Naive thymus-derived CD4-positive, alpha-beta T cell (primary cell): ENCODE results near the gene DNAJC28. TPM values are rescaled to one million over a fixed set of nuclear protein-coding genes. Genes with fewer than 3 reads are reported as not detected.
"Not testable (repeated sequence)": the region's sequence is repeated elsewhere in the genome, so short reads cannot be mapped to it uniquely, and the experiment has no call there.

ENCODE experiments used
- ATAC-seq: fragments of 150-1000 bp; cut with Tn5 transposase; 2 replicates; pipeline ENCODE4 v1.10.0; 2021; ENCODE audit warnings: mild to moderate bottlenecking, moderate library complexity
- CTCF ChIA-PET: fragments of 350-600 bp; sonication (Branson Sonifier 250); formaldehyde crosslinking; loops from one replicate; lab custom pipeline; 2021; ENCODE audit warnings: antibody characterized with exemption; lab: Charles Lee
- POLR2A ChIA-PET: fragments of 350-600 bp; sonication (Branson Sonifier 250); formaldehyde crosslinking; loops from one replicate; lab custom pipeline; 2021; ENCODE audit warnings: antibody characterized with exemption, inconsistent platforms; lab: Charles Lee
- DNase-seq, 9 donors: peaks; one replicate each; pipeline versions ENCODE4 v3.0.0 to v3.0.0-alpha.2; 2020 to 2022; ENCODE audit warnings: mixed read lengths in 1 of 9
- H3K27ac ChIP-seq: one replicate; pipeline ENCODE4 v1.7.0; 2013; ENCODE audit warnings: mild to moderate bottlenecking, low read depth, low read length, moderate library complexity
- H3K27me3 ChIP-seq, 2 donors: one replicate each; pipeline ENCODE4 v1.7.0; 2013; ENCODE audit warnings: low read length in 2 of 2, mild to moderate bottlenecking in 2 of 2, moderate library complexity in 2 of 2; ENCODE audit not compliant: control insufficient read depth in 2 of 2, insufficient read depth in 2 of 2
- H3K36me3 ChIP-seq, 3 experiments: 1 replicate in 2 of 3; 2 replicates in 1 of 3; pipeline ENCODE4 v1.7.0; 2013; ENCODE audit warnings: low read length in 3 of 3, mild to moderate bottlenecking in 3 of 3, moderate library complexity in 1 of 3; ENCODE audit not compliant: insufficient read depth in 3 of 3, control insufficient read depth in 2 of 3
- H3K4me1 ChIP-seq, 2 donors: one replicate each; pipeline ENCODE4 v1.7.0; 2013; ENCODE audit warnings: low read length in 2 of 2, mild to moderate bottlenecking in 2 of 2, moderate library complexity in 1 of 2; ENCODE audit not compliant: control insufficient read depth in 2 of 2, insufficient read depth in 2 of 2
- H3K4me3 ChIP-seq: 2 replicates; pipeline ENCODE4 v1.7.0; 2013; ENCODE audit warnings: mild to moderate bottlenecking, low read length
- H3K9me3 ChIP-seq, 3 experiments: 1 replicate in 2 of 3; 2 replicates in 1 of 3; pipeline ENCODE4 v1.7.0; 2013; ENCODE audit warnings: low read length in 3 of 3; ENCODE audit not compliant: control insufficient read depth in 2 of 3
- H3K27ac Mint-ChIP-seq, 9 donors: one replicate each; pipeline ENCODE4 v1.8.0; 2020 to 2022; ENCODE audit warnings: mixed read lengths in 9 of 9, mild to moderate bottlenecking in 8 of 9, moderate library complexity in 5 of 9, inconsistent platforms in 2 of 9
- H3K27me3 Mint-ChIP-seq, 5 donors: one replicate each; pipeline ENCODE4 v1.8.0; 2021 to 2022; ENCODE audit warnings: mixed read lengths in 5 of 5, mild to moderate bottlenecking in 1 of 5
- H3K36me3 Mint-ChIP-seq, 5 donors: one replicate each; pipeline ENCODE4 v1.8.0; 2020 to 2022; ENCODE audit warnings: mixed read lengths in 5 of 5, mild to moderate bottlenecking in 3 of 5, inconsistent platforms in 1 of 5
- H3K4me1 Mint-ChIP-seq, 7 donors: one replicate each; pipeline ENCODE4 v1.8.0; 2020 to 2022; ENCODE audit warnings: mixed read lengths in 7 of 7, mild to moderate bottlenecking in 3 of 7, inconsistent platforms in 1 of 7
- H3K4me3 Mint-ChIP-seq, 10 donors: one replicate each; pipeline ENCODE4 v1.8.0; 2020 to 2022; ENCODE audit warnings: mild to moderate bottlenecking in 10 of 10, mixed read lengths in 10 of 10, moderate library complexity in 6 of 10, inconsistent platforms in 2 of 10
- H3K9me3 Mint-ChIP-seq, 11 donors: one replicate each; pipeline ENCODE4 v1.8.0; 2020 to 2022; ENCODE audit warnings: mixed read lengths in 11 of 11, mild to moderate bottlenecking in 4 of 11, inconsistent platforms in 1 of 11, moderate library complexity in 1 of 11
- intact Hi-C, 2 donors: fragments of 100-400 bp; cut with micrococcal nuclease; formaldehyde crosslinking; loops; one replicate each; pipeline ENCODE4 v1.15.1; 2023
- polyA plus RNA-seq, 2 donors: library from polyadenylated mRNA; unstranded; fragments of 300-500 nt; fragmentation: Illumina TruSeq; gene quantifications; one replicate each; pipeline ENCODE4 v1.2.3, GENCODE V29; 2021
- total RNA-seq, 6 experiments: library from RNA in 5 of 6; stranded (reverse) in 5 of 6; gene quantifications; 1 replicate in 5 of 6; 2 replicates in 1 of 6; pipeline ENCODE4 v1.2.3 and lab custom pipeline; 2021 to 2026

DNAJC28 gene
- total and polyA plus RNA-seq, 7 experiments from 2014 or later = 0.27 to 1.5 (median 0.72) TPM; not detected in 1

- ATAC-seq (no peak), DNase-seq (no peak)
- POLR2A ChIA-PET = interaction anchor here (0.6 to 1.1 kb wide), 2 partner anchors 9 to 13 kb away, joined by 3 to 5 read pairs; no protein-coding TSS in a partner anchor
- intact Hi-C loops = no loop called here
- H3K27ac Mint-ChIP-seq = no peak overlapping the region
- H3K27ac ChIP-seq = no peak overlapping the region
- no peaks in the 10 kb centered on the region for H3K27me3 ChIP-seq
- peaks cover 0 to 13% (median 0%) of the 10 kb centered on the region in 7 donors for H3K4me1 Mint-ChIP-seq
- peaks cover 0 to 6% (median 0%) of the 10 kb centered on the region in 11 donors for H3K9me3 Mint-ChIP-seq
- no peaks in the 10 kb centered on the region for H3K9me3 ChIP-seq
- H3K27me3 Mint-ChIP-seq = no peaks in the 10 kb centered on the region
- no peaks in the 10 kb centered on the region for H3K4me1 ChIP-seq
- no peak overlapping the region for H3K4me3 Mint-ChIP-seq
- CTCF ChIA-PET = no interaction called here
- peaks cover 9 to 63% (median 13%) of the 10 kb centered on the region in 3 experiments for H3K36me3 ChIP-seq
- H3K36me3 Mint-ChIP-seq = peaks cover 19 to 61% (median 48%) of the 10 kb centered on the region in 5 donors
- H3K4me3 ChIP-seq = no peak overlapping the region
Observed at GRCh38 chr21:33511639-33512038, 20.1 kb upstream of the DNAJC28 start.

GRCh38 chr21:33510826-33511225, 19.3 kb upstream of the DNAJC28 start:
- Mint-ChIP-seq H3K36me3 (peaks cover 19 to 59% (median 46%) of the 10 kb centered on the region in 5 donors), H3K27me3 (no peaks in the 10 kb centered on the region), H3K4me1 (peaks cover 0 to 13% (median 0%) of the 10 kb centered on the region in 7 donors), H3K9me3 (peaks cover 0 to 7% (median 0%) of the 10 kb centered on the region in 11 donors), H3K4me3 (no peak overlapping the region), H3K27ac (no peak overlapping the region)
- CTCF ChIA-PET = no interaction called here
- no peaks in the 10 kb centered on the region for H3K4me1 ChIP-seq
- intact Hi-C loops = no loop called here
- no peak for DNase-seq
- POLR2A ChIA-PET = interaction anchor here (0.7 to 1.1 kb wide), 2 partner anchors 9 to 47 kb away, joined by 3 to 6 read pairs; no protein-coding TSS in a partner anchor
- H3K27me3 ChIP-seq = no peaks in the 10 kb centered on the region
- no peak for ATAC-seq
- no peak overlapping the region for H3K4me3 ChIP-seq
- H3K36me3 ChIP-seq = peaks cover 5 to 58% (median 13%) of the 10 kb centered on the region in 3 experiments
- no peaks in the 10 kb centered on the region for H3K9me3 ChIP-seq
- H3K27ac ChIP-seq = no peak overlapping the region

- POLR2A ChIA-PET, H3K4me3 ChIP-seq, H3K27me3 Mint-ChIP-seq, DNase-seq, H3K9me3 Mint-ChIP-seq, intact Hi-C loops, H3K27ac ChIP-seq, H3K4me1 Mint-ChIP-seq, ATAC-seq, H3K27me3 ChIP-seq, H3K27ac Mint-ChIP-seq, H3K9me3 ChIP-seq, H3K4me1 ChIP-seq, H3K4me3 Mint-ChIP-seq, CTCF ChIA-PET: not testable (repeated sequence)
- H3K36me3 Mint-ChIP-seq = peaks cover 15 to 68% (median 52%) of the 10 kb centered on the region in 5 donors
- H3K36me3 ChIP-seq = peaks cover 7 to 58% (median 13%) of the 10 kb centered on the region in 3 experiments
Observed at GRCh38 chr21:33507003-33507402, 15.5 kb upstream of the DNAJC28 start.

GRCh38 chr21:33505833-33506232, 14.3 kb upstream of the DNAJC28 start:
- CTCF ChIA-PET = interaction anchor here (0.6 kb wide), 1 partner anchor 636 kb away, joined by 3 read pairs; no protein-coding TSS in a partner anchor
- H3K36me3 ChIP-seq = peaks cover 7 to 47% (median 9%) of the 10 kb centered on the region in 3 experiments
- peaks cover 14 to 58% (median 43%) of the 10 kb centered on the region in 5 donors for H3K36me3 Mint-ChIP-seq

GRCh38 chr21:33496345-33496744, 4.8 kb upstream of the DNAJC28 start:
- Histone ChIP-seq H3K27me3 (no peaks in the 10 kb centered on the region), H3K4me3 (no peak overlapping the region), H3K27ac (no peak overlapping the region), H3K4me1 (no peaks in the 10 kb centered on the region), H3K9me3 (no peaks in the 10 kb centered on the region), H3K36me3 (peaks cover 0 to 2% (median 0%) of the 10 kb centered on the region in 3 experiments)
- Mint-ChIP-seq H3K36me3 (peaks cover 0 to 2% (median 0%) of the 10 kb centered on the region in 5 donors), H3K27ac (peak overlapping the region in 1 of 9 donors; percentile 43), H3K4me1 (peaks cover 4 to 7% (median 7%) of the 10 kb centered on the region in 7 donors), H3K9me3 (no peaks in the 10 kb centered on the region), H3K4me3 (no peak overlapping the region), H3K27me3 (peaks cover 0 to 4% (median 0%) of the 10 kb centered on the region in 5 donors)
- ATAC-seq (no peak), DNase-seq (no peak)
- intact Hi-C loops = no loop called here
- CTCF ChIA-PET = no interaction called here
- POLR2A ChIA-PET = interaction anchor here (0.6 to 1.1 kb wide), 2 partner anchors 15 to 716 kb away, joined by 3 read pairs; no protein-coding TSS in a partner anchor

More at GRCh38 chr21:33505833-33506232, 14.3 kb upstream of the DNAJC28 start:
- Histone ChIP-seq H3K27me3 (no peaks in the 10 kb centered on the region), H3K4me1 (no peaks in the 10 kb centered on the region), H3K9me3 (no peaks in the 10 kb centered on the region), H3K4me3 (no peak overlapping the region), H3K27ac (no peak overlapping the region)
- Mint-ChIP-seq H3K4me3 (no peak overlapping the region), H3K27me3 (no peaks in the 10 kb centered on the region), H3K9me3 (peaks cover 0 to 7% (median 0%) of the 10 kb centered on the region in 11 donors), H3K4me1 (no peaks in the 10 kb centered on the region), H3K27ac (peak overlapping the region in 1 of 9 donors; percentile 38)
- no peak for DNase-seq
- intact Hi-C loops = no loop called here
- no peak for ATAC-seq
- POLR2A ChIA-PET = no interaction called here

- no peaks in the 10 kb centered on the region for H3K27me3 ChIP-seq
- Mint-ChIP-seq H3K36me3 (no peaks in the 10 kb centered on the region), H3K4me3 (no peak overlapping the region), H3K4me1 (peaks cover 5 to 12% (median 11%) of the 10 kb centered on the region in 7 donors), H3K27me3 (peaks cover 0 to 4% (median 0%) of the 10 kb centered on the region in 5 donors), H3K27ac (no peak overlapping the region), H3K9me3 (peaks cover 0 to 3% (median 0%) of the 10 kb centered on the region in 11 donors)
- DNase-seq (no peak), ATAC-seq (no peak)
- H3K4me3 ChIP-seq = no peak overlapping the region
- peaks cover 0 to 3% (median 0%) of the 10 kb centered on the region in 3 experiments for H3K36me3 ChIP-seq
- CTCF ChIA-PET = no interaction called here
- no peak overlapping the region for H3K27ac ChIP-seq
- peaks cover 0 to 4% of the 10 kb centered on the region in 2 donors for H3K4me1 ChIP-seq
- intact Hi-C loops = no loop called here
- POLR2A ChIA-PET = interaction anchor here (0.6 to 1.1 kb wide), 2 partner anchors 14 to 715 kb away, joined by 3 read pairs; no protein-coding TSS in a partner anchor
- no peaks in the 10 kb centered on the region for H3K9me3 ChIP-seq
Observed at GRCh38 chr21:33495743-33496142, 4.2 kb upstream of the DNAJC28 start.
